Renal cortical epithelial cell (primary cell): ENCODE measurements around the gene MMP23B. TPM values are rescaled to one million over a fixed set of nuclear protein-coding genes. Genes with fewer than 3 reads are reported as not detected.
"Not testable (repeated sequence)": the region's sequence is repeated elsewhere in the genome, so short reads cannot be mapped to it uniquely, and the experiment has no call there.

ENCODE experiments used
- DNase-seq: peaks from one replicate; pipeline ENCODE4 v3.0.0-alpha.2; 2011; ENCODE audit warnings: low read depth
- total RNA-seq: library from RNA; depleted of rRNA; stranded (reverse); fragments of >200 nt; gene quantifications from 2 replicates; pipeline ENCODE4 v1.2.3, GENCODE V29; 2014

MMP23B gene
- total RNA-seq, 1 donor from 2014 or later = 4.0 TPM

DNA sequence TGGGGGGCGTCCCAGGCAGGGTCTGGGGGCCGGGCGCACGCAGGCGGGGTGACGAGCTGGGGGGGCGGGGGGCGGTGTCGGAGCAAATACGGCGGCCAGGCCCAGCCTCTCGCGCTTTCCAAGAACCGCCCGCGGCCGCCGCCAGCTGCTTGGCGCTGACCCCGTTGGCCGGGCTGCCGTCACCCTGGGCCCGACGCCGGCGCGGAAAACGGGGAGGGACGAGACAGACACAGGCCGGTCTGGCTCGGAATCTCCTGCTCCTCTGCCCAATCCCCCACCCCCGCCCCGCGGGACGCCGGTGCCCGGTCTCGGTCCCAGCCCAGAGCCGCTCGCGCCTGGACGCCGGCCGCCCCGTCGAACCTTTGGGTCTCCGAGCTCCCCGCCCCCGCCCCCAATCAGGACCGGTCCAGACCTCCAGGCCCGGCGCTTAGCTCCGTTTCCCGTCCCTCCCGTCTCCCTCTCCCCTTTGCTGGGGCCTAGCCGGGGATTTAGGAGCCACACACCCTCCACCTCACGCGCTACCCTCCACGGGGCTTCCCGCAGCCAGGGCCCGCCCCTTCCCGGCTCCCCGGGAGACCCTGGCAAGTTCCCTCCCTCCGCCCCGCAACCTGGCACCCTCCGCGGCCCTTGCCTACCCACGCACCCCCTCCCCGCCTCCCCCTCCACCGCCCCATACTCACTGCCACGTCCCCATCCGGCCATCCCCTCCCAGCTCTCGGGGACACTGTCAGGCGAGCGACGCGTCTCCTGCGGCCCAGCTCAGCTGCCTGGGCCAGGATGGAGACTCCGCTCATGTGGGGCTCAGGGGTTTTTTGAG, 800 bp upstream of the MMP23B start:
- no peak for DNase-seq

DNA sequence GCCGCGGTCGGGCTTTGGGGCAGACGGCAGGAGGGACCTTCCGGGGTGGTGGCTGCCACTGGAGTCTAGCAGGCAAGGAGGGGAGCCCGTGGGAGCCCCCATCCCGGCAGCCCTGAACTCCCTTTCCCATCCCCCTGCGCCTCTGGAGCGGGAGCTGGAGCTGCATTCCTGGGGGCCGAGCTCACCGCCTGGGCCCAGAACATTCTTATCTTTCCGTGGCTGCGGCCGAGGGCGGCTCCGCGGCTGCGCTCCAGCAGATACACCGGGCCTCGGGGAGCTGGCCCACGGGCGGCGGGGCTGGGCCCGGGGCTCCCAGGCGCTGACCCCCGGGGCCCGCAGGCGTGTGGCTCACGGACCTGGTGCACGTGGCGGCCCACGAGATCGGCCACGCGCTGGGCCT, 1.4 kb downstream of the MMP23B start:
- not testable (repeated sequence) for DNase-seq

- DNase-seq = not testable (repeated sequence)
Observed at GRCh38 chr1:1634613-1635012, 2.6 kb downstream of the MMP23B start.

DNA sequence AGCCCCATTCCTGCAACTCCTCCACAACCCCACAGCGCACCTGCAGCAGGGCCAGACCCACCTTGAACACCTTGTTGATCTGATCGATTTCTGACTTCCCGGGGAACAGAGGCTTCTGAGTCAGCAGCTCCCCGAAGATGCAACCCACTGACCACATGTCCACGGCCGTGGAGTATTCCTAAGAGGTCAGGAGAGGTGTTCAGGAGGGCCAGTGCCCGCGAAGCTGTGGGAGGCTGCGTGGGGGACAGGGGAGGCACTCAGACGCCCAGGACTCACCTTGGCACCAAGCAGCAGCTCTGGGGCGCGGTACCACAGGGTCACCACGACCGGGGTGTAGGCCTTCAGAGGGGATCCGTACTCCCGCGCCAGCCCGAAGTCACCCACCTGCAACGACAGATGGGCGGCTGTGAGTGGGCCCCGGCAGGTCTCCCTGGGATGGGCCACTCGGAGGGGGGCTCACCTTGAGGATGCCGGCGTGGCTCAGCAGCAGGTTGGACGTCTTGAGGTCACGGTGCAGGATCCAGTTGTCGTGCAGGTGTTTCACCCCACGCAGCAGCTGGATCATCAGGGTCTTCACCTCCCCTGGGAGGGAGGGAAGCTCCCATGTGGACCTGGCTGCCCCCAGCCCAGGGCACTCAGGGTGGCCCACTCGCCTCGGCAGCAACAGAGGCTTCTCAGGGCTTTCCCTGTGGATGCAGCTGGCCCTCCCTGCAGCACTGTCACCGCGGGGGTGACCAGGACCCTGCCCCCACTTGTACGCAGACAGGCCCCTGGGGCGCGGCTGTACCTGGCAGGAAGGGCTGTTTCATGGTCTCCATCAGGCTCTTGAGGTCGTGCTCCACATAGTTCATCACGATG, 4.9 kb downstream of the MMP23B start:
- not testable (repeated sequence) for DNase-seq

DNA sequence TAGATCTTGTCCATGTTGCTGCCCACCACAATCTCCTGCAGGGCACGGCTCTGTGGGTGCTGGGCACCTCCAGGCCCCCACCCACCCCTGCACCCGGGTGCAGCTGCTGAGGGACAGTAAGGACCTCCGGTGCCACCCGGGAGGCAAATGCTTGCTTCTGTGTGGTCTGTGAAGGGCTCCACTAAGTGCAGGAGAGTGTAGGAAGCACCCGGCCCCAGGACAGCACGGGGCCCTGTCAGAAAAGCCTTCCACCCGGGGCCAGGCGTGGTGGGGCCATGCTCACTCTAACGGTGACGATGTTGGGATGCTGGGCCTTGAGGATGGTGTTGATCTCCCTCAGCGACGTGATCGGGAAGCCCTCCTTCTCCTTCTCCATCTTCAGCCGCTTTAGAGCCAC, 5.5 kb downstream of the MMP23B start:
- not testable (repeated sequence) for DNase-seq

DNA sequence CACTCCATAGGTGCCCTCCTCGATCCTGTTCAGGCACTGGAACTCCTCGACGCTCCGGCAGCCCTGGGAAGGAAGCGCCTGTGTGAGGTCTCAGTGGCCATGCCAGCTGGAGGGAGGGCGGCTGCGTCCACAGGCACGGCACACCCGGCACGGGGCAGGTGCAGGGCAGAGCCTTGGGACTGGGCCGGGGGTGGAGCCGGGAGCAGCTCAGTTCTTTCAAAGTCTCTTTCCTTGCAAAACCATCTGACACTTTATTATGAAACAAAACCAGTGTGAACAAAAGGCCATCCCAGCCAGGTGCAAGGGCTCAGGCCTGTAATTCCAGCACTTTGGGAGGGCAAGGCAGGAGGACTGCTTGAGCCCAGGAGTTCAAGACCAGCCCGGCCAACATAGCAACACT, 6.6 kb downstream of the MMP23B start:
- not testable (repeated sequence) for DNase-seq

GRCh38 chr1:1639368-1639767, 7.4 kb downstream of the MMP23B start:
- DNase-seq = not testable (repeated sequence)

DNA sequence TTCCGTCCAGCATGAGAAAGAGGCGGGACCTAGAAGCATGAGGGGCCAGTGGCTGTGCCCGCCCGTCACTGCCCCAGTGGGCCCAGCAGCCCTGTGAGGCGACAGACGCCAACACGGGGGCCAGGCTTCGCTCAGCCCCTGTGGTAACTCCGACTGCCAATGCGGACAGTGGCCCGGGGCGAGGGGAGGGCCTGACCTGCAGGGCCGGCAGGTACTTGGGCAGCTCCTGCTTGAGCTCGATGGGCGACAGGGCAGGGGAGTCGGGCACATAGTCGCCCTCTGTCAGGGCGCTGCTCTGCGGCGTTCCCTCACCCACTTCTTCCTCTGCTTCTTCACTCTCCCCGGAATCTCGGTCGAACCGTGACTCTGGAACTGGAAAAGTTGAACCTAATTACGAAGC, 8.1 kb downstream of the MMP23B start:
- not testable (repeated sequence) for DNase-seq

- DNase-seq = not testable (repeated sequence)
Observed at GRCh38 chr1:1640711-1641461, 8.9 kb downstream of the MMP23B start.

- DNase-seq = not testable (repeated sequence)
Observed at GRCh38 chr1:1646326-1646725, 14.4 kb downstream of the MMP23B start.

DNA sequence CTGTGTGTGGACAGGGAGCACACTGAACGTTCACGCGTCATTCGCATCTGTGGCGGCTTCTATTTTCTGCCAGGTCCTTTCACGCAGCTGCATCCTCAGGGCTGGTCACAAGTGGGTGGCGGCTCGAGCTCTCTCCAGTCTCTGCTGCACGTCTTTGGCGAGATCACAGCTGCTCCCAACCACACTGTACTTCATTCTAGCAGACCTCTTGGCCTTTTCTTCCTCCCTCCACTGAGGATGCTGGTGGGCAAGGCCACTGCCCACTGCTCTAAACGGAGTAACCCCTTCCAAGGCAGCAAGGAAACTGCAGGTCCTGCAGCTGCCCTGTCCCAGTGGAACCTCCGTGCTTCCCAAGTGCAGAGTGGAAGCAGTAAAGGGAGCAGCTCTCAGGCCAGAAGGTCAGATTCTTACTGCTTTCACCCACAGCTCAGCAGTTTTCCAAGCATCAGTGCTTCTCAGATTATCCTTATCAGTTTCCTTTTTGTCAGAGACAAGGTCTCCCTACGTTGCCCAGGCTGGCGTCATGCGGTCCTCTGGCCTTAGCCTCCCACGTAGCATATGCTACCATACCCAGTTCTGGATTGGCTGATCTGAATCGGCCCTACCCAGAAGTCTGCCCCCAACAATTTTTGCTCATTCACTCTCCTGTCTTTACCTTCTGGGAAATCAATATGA, 15.7 kb downstream of the MMP23B start:
- DNase-seq = not testable (repeated sequence)

- DNase-seq = not testable (repeated sequence)
Observed at GRCh38 chr1:1648265-1648664, 16.3 kb downstream of the MMP23B start.

- peak; percentile 85 for DNase-seq
Observed at GRCh38 chr1:1658583-1659549, 26.9 kb downstream of the MMP23B start, which contains the start of gene CDK11B. Gene CDK11B, minus strand, starts transcription at chr1:1659004. Its CDS starts 1,519 bp downstream, at chr1:1657485.

GRCh38 chr1:1662392-1662791, 30.4 kb downstream of the MMP23B start:
- DNase-seq = not testable (repeated sequence)

- not testable (repeated sequence) for DNase-seq
Observed at GRCh38 chr1:1662830-1663560, 31.0 kb downstream of the MMP23B start.

GRCh38 chr1:1664318-1664717, 32.3 kb downstream of the MMP23B start:
- DNase-seq = not testable (repeated sequence)

DNA sequence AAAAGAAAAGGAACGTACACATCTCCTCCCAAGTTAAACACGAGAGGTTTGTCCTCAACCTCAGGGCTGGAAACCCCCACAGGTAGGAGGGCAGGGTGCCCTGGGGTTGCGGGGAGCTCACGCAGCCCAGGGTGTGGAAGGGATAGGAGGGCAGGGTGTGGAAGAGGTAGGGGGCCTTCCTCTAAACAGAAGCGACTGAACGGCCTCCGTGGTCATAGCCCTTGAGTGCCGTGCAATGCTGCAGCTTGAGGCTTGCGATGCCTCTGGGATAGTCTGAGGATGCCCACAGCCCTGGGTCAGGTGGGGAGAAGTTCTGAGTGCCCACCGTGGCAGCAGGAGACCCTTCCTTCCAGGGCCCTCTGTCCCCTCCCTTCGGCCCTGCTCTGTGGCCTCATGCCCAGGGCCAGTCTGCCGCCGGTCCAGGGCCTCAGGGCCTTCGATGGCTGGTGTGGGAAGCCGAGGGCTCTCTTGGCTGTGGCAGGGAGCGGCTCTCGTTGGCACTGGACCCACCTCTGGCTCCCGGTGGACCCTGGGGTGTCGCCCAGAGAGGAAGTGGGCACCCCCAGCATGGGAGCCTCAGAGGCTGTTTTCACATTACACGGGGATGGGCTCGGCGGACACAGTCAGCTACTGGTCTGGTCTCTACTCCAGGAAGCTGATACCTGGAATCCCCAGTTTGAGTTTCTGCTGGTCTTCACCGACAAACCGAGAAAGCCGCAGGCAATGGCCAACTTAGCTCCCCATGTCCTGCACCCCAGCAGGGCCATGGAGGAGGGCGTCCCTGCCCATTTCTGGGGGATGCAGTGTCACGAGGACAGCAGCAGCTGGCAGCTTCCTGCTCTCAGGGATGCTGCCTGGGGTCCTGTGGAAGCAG, 33.2 kb downstream of the MMP23B start:
- DNase-seq = no peak

DNA sequence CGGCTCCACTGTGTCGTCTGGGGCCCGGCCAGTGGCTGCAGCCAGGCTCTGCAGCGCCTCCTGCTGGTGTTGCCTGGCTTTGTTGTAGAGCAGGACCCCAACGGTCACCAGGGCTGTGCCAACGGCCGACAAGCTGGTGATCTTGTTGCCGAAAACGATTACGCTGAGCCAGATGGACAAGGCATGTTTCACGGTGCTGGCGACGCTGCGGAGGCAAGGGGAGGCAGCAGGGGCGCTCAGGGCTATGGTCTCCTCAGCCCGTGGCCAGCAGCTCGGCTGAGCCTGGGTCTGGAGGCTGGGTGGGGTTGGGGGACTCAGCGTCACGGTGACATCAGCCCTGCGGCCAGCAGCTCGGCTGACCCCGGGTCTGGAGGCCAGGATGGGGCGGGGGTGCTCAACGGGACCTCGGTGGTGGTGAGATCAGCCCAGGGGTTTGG, 33.9 kb downstream of the MMP23B start:
- no peak for DNase-seq
